Measurements from ENCODE around the gene SBNO1. TPM values are rescaled to one million over a fixed set of nuclear protein-coding genes. Genes with fewer than 3 reads are reported as not detected.

SBNO1 gene
- total RNA-seq, 1 donor from 2014 or later = 50.4 TPM

Other genes with a start within 250 kb of the SBNO1 start
- 13.2 and 14.2 TPM in 2 replicates for gene PITPNM2, start 213.8 kb downstream of the SBNO1 start, total RNA-seq
- 21.6 and 24.9 TPM in 2 replicates for gene MPHOSPH9, start 131.7 kb downstream of the SBNO1 start, total RNA-seq
- gene MTRFR, start 131.4 kb downstream of the SBNO1 start, total RNA-seq = 11.1 and 12.4 TPM in 2 replicates
- 236 and 246 TPM in 2 replicates for gene CDK2AP1, start 93.0 kb downstream of the SBNO1 start, total RNA-seq
- gene KMT5A, start 19.3 kb upstream of the SBNO1 start, total RNA-seq = 49.8 and 54.4 TPM in 2 replicates
- gene RILPL2, start 71.8 kb upstream of the SBNO1 start, total RNA-seq = 1.4 TPM in 2 replicates
- gene SNRNP35, start 93.3 kb upstream of the SBNO1 start, total RNA-seq = 8.1 and 11.5 TPM in 2 replicates
- 23.0 and 23.1 TPM in 2 replicates for gene RILPL1, start 168.9 kb upstream of the SBNO1 start, total RNA-seq
- gene TMED2, start 219.7 kb upstream of the SBNO1 start, total RNA-seq = 284 and 320 TPM in 2 replicates
- gene DDX55, start 237.3 kb upstream of the SBNO1 start, total RNA-seq = 17.3 and 20.1 TPM in 2 replicates

All from astrocyte (in vitro differentiated cells and primary cell).